HEK293T (cell line): ENCODE results near the gene SSBP1.

ENCODE experiments used
- CTCF ChIA-PET: fragments of 350-600 bp; formaldehyde crosslinking; extraction: SDS; loops from one replicate; lab custom pipeline; 2021; ENCODE audit warnings: antibody characterized with exemption, inconsistent platforms; lab: Yijun Ruan, JAX
- POLR2A ChIA-PET: fragments of 350-600 bp; formaldehyde crosslinking; extraction: SDS; loops from one replicate; lab custom pipeline; 2020; ENCODE audit warnings: antibody characterized with exemption, inconsistent platforms; lab: Yijun Ruan, JAX
- DNase-seq: peaks from one replicate; pipeline ENCODE4 v3.0.0; 2012; ENCODE audit warnings: mixed read lengths; ENCODE audit errors: extremely low spot score
- ARNT ChIP-seq: fragments of 450-650 bp; IDR thresholded peaks from 2 replicates; pipeline ENCODE4 v1.6.1; 2017; ENCODE audit warnings: mild to moderate bottlenecking
- BHLHE40 ChIP-seq: fragments of 450-650 bp; IDR thresholded peaks from 2 replicates; pipeline ENCODE4 v1.6.1; 2016; ENCODE audit warnings: mild to moderate bottlenecking, moderate library complexity, borderline replicate concordance
- CTBP1 ChIP-seq: fragments of 450-650 bp; IDR thresholded peaks from 2 replicates; pipeline ENCODE4 v1.6.1; 2016; ENCODE audit warnings: borderline replicate concordance
- ELF4 ChIP-seq: fragments of 450-650 bp; IDR thresholded peaks from 2 replicates; pipeline ENCODE4 v1.6.1; 2017; ENCODE audit warnings: antibody characterized with exemption
- FOXA1 ChIP-seq: fragments of 450-650 bp; IDR thresholded peaks from 2 replicates; pipeline ENCODE4 v1.6.1; 2016; ENCODE audit warnings: mild to moderate bottlenecking
- FOXK2 ChIP-seq: fragments of 450-650 bp; IDR thresholded peaks from 2 replicates; pipeline ENCODE4 v1.6.1; 2016; ENCODE audit warnings: mild to moderate bottlenecking
- FOXM1 ChIP-seq: fragments of 450-650 bp; IDR thresholded peaks from 2 replicates; pipeline ENCODE4 v1.6.1; 2017; ENCODE audit warnings: mild to moderate bottlenecking, borderline replicate concordance
- HDGF ChIP-seq: fragments of 450-650 bp; IDR thresholded peaks from 2 replicates; pipeline ENCODE4 v1.6.1; 2017; ENCODE audit warnings: antibody characterized with exemption, borderline replicate concordance
- L3MBTL2 ChIP-seq: fragments of 450-650 bp; conservative IDR thresholded peaks from 2 replicates; pipeline ENCODE4 v1.6.1; 2016; ENCODE audit warnings: mild to moderate bottlenecking
- LEF1 ChIP-seq: fragments of 450-650 bp; IDR thresholded peaks from 2 replicates; pipeline ENCODE4 v1.6.1; 2017; ENCODE audit warnings: mild to moderate bottlenecking, borderline replicate concordance
- NFRKB ChIP-seq: fragments of 450-650 bp; IDR thresholded peaks from 2 replicates; pipeline ENCODE4 v1.6.1; 2016; ENCODE audit warnings: mild to moderate bottlenecking, moderate library complexity
- PKNOX1 ChIP-seq: fragments of 450-650 bp; IDR thresholded peaks from 2 replicates; pipeline ENCODE4 v1.6.1; 2016
- SP1 ChIP-seq: fragments of 450-650 bp; IDR thresholded peaks from 2 replicates; pipeline ENCODE4 v1.6.1; 2017
- SUZ12 ChIP-seq: fragments of 450-650 bp; IDR thresholded peaks from 2 replicates; pipeline ENCODE4 v1.6.1; 2016; ENCODE audit warnings: mild to moderate bottlenecking
- TARDBP ChIP-seq: fragments of 450-650 bp; IDR thresholded peaks from 2 replicates; pipeline ENCODE4 v1.6.1; 2016
- ZNF384 ChIP-seq: fragments of 450-650 bp; IDR thresholded peaks from 2 replicates; pipeline ENCODE4 v1.6.1; 2016

Gene SSBP1

GRCh38 chr7:141715018-141715417, 23.1 kb upstream of the SSBP1 start:
- POLR2A ChIA-PET: interaction anchor here (1.0 to 1.5 kb wide), 2 partner anchors 14 to 23 kb away, joined by 3 to 11 read pairs; partner anchors contain the start of gene SSBP1
- no peak for DNase-seq
- CTCF ChIA-PET: interaction anchor here (0.7 to 1.3 kb wide), 2 partner anchors 23 to 583 kb away, joined by 3 to 4 read pairs; partner anchors contain the start of gene SSBP1
- TF ChIP-seq L3MBTL2: no peak
- no peak for TF ChIP-seq NFRKB
- no peak for TF ChIP-seq PKNOX1
- no peak for TF ChIP-seq SP1
- TF ChIP-seq FOXM1: no peak
- TF ChIP-seq LEF1: no peak
- TF ChIP-seq ARNT: no peak
- TF ChIP-seq TARDBP: no peak
- no peak for TF ChIP-seq BHLHE40
- TF ChIP-seq ZNF384: no peak
- TF ChIP-seq SUZ12: no peak
- TF ChIP-seq ELF4: no peak
- no peak for TF ChIP-seq FOXA1
- no peak for TF ChIP-seq CTBP1
- no peak for TF ChIP-seq FOXK2
- TF ChIP-seq HDGF: no peak

GRCh38 chr7:141715794-141716689, 22.1 kb upstream of the SSBP1 start:
- TF ChIP-seq NFRKB (no peak), SUZ12 (no peak), PKNOX1 (no peak), FOXM1 (no peak), SP1 (no peak), HDGF (no peak), ELF4 (no peak), TARDBP (no peak), ZNF384 (no peak), FOXA1 (no peak), ARNT (no peak), BHLHE40 (no peak), L3MBTL2 (no peak), FOXK2 (no peak), LEF1 (no peak), CTBP1 (no peak)
- ChIA-PET CTCF (interaction anchor here (0.6 to 1.3 kb wide), 3 partner anchors 11 to 582 kb away, joined by 3 to 4 read pairs (median 3); partner anchors contain the start of gene SSBP1), POLR2A (interaction anchor here (0.9 to 1.5 kb wide), 4 partner anchors 14 to 22 kb away, joined by 3 to 11 read pairs (median 4); partner anchors contain the start of genes DENND11 and SSBP1)
- no peak for DNase-seq

GRCh38 chr7:141717450-141717849, 20.7 kb upstream of the SSBP1 start:
- ChIA-PET CTCF (interaction anchor here (1.8 kb wide), 1 partner anchor 21 kb away, joined by 5 read pairs; the partner anchor contains the start of gene SSBP1), POLR2A (interaction anchor here (1.5 kb wide), 1 partner anchor 20 kb away, joined by 4 read pairs; the partner anchor contains the start of gene SSBP1)
- no peak for DNase-seq
- no peak for TF ChIP-seq SP1
- TF ChIP-seq TARDBP: no peak
- no peak for TF ChIP-seq CTBP1
- no peak for TF ChIP-seq ELF4

GRCh38 chr7:141722529-141722928, 15.6 kb upstream of the SSBP1 start:
- DNase-seq: no peak
- CTCF ChIA-PET: interaction anchor here (1.7 kb wide), 1 partner anchor 15 kb away, joined by 9 read pairs; the partner anchor contains the start of gene SSBP1
- no peak for TF ChIP-seq TARDBP
- POLR2A ChIA-PET: interaction anchor here (1.0 to 1.1 kb wide), 2 partner anchors 15 to 20 kb away, joined by 3 to 4 read pairs; partner anchors contain the start of genes DENND11 and SSBP1

- ChIA-PET POLR2A (interaction anchor here (2.1 kb wide), 1 partner anchor 9 kb away, joined by 12 read pairs; the partner anchor contains the start of gene SSBP1), CTCF (interaction anchor here (1.4 kb wide), 1 partner anchor 9 kb away, joined by 7 read pairs; the partner anchor contains the start of gene SSBP1)
- TF ChIP-seq SP1: no peak
- no peak for TF ChIP-seq LEF1
- TF ChIP-seq PKNOX1: no peak
- TF ChIP-seq BHLHE40: no peak
- TF ChIP-seq ARNT: no peak
- TF ChIP-seq CTBP1: no peak
- no peak for TF ChIP-seq FOXK2
- TF ChIP-seq ELF4: no peak
- TF ChIP-seq FOXA1: no peak
- no peak for DNase-seq
These were observed 9.1 kb upstream of the SSBP1 start for GRCh38 chr7:141729020-141729419.
